ENCODE measurements around the gene SDK2. TPM values are rescaled to one million over a fixed set of nuclear protein-coding genes. Genes with fewer than 3 reads are reported as not detected.

The SDK2 gene
- total and polyA plus RNA-seq, 5 donors from 2014 or later, result 0.02 to 0.59 (median 0.02) TPM; not detected in 2

DNA sequence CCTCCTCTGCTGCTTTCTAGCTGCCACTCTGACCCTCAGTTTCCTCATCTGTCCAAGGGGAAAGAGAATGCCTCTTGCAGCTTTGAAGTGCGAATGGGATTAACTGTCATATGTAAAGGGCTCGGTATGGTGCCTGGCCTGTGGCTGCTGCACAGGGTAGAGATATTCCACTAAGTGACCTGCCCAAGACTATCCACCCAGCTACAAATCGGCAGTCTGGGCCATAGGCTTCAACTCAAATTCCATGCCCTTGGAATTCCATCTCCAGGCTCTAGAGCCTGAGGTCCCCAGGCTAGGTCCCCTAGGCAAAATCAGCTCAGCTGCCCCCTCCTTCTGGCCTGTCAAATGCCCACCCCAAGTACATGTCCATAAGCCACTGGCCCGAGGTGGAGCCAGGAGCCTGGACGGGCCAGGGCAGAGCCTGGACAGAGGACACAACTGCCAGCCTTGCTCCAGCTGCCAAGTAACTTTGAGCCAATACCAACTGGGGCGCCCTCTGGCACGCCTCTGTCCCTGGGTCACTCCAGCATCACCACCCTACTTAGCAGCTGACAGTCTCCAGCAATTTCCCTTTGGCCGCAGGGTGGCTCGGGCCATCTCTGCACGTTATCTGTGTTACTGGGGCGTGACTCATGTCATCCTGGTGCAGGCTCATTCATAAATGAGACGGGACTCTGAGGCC lies 57.2 kb downstream of the SDK2 start:
- H3K27me3 Mint-ChIP-seq, result no peaks in the 10 kb centered on the region
- no peak overlapping the region for H3K4me3 Mint-ChIP-seq
- peak overlapping the region in 2 of 3 donors; percentile 45 to 99 for H3K27ac Mint-ChIP-seq
- H3K4me3 ChIP-seq (ENCODE audit: low read depth, low read length), result no peak overlapping the region
- H3K9me3 Mint-ChIP-seq, result no peaks in the 10 kb centered on the region
- ATAC-seq (ENCODE audit: low read depth in 2 of 2) (no peak), DNase-seq (no peak)
- H3K36me3 ChIP-seq (ENCODE audit: control insufficient read depth, insufficient read depth, low read length), result no peaks in the 10 kb centered on the region
- no peaks in the 10 kb centered on the region for H3K9me3 ChIP-seq (ENCODE audit: control insufficient read depth in 2 of 2, low read length in 2 of 2)
- no peaks in the 10 kb centered on the region for H3K36me3 Mint-ChIP-seq
- H3K4me1 ChIP-seq (ENCODE audit: control insufficient read depth, insufficient read depth, low read length, poor library complexity, severe bottlenecking), result peaks cover 25% of the 10 kb centered on the region
- peaks cover 6 to 58% (median 38%) of the 10 kb centered on the region in 4 donors for H3K4me1 Mint-ChIP-seq
- H3K27ac ChIP-seq (ENCODE audit: insufficient read depth, low read length, poor library complexity, severe bottlenecking), result no peak overlapping the region
- no peaks in the 10 kb centered on the region for H3K27me3 ChIP-seq (ENCODE audit: control insufficient read depth, insufficient read depth, low read length)

DNA sequence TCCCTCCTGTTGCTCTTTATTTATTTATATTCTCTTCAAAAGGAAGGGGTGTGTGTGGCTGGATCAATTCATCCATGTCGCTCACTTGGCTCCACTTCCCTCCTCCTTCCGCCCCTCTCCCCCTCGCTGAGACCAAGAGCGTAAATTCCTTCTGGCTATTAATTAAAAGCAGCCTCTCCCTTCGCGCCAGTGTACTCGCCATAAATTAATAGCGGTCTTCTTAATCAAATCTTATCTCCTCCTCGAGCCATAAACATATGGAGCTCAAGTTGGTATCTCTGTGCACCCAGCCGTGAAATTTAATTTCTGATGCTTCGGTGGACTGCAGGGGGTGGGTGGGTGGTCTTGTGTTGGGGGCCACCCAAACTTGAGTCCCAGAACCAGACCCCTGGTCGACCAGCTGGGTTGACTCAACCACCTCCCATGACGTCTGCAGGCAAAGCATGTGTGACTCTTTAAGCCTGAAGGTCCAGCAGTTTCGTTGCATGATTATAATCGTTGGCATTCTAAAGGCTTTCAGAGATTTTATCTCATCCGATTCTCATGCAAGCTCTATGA lies 57.9 kb downstream of the SDK2 start:
- H3K27ac ChIP-seq (ENCODE audit: insufficient read depth, low read length, poor library complexity, severe bottlenecking), result no peak overlapping the region
- H3K27me3 ChIP-seq (ENCODE audit: control insufficient read depth, insufficient read depth, low read length), result no peaks in the 10 kb centered on the region
- peaks cover 17% of the 10 kb centered on the region for H3K4me1 ChIP-seq (ENCODE audit: control insufficient read depth, insufficient read depth, low read length, poor library complexity, severe bottlenecking)
- ATAC-seq (ENCODE audit: low read depth in 2 of 2), result no peak
- H3K36me3 Mint-ChIP-seq, result no peaks in the 10 kb centered on the region
- peak overlapping the region in 2 of 3 donors; percentile 67 to 77 for H3K27ac Mint-ChIP-seq
- no peaks in the 10 kb centered on the region for H3K27me3 Mint-ChIP-seq
- H3K9me3 Mint-ChIP-seq, result no peaks in the 10 kb centered on the region
- no peak overlapping the region for H3K4me3 Mint-ChIP-seq
- H3K9me3 ChIP-seq (ENCODE audit: control insufficient read depth in 2 of 2, low read length in 2 of 2), result no peaks in the 10 kb centered on the region
- no peaks in the 10 kb centered on the region for H3K36me3 ChIP-seq (ENCODE audit: control insufficient read depth, insufficient read depth, low read length)
- H3K4me3 ChIP-seq (ENCODE audit: low read depth, low read length), result no peak overlapping the region
- DNase-seq, result no peak
- H3K4me1 Mint-ChIP-seq, result peaks cover 4 to 51% (median 31%) of the 10 kb centered on the region in 4 donors

DNA sequence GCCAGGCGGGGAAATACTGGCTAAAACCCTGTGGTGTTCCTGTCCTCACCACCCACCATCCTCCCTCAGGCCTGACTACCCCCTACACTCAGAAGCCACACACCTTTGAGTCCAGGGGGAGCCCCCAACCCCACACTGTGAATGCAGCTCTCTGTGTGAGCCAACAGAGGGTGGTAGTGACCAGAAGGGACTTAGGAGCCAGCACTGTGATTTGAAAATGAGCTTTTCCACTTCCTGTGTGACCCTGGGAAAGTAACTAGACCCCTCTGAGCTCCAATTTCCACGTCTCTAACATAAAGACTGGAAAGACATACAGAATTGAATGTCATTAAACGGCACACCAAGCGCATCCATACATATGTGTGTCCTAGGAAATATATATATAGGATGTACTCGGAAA lies 58.7 kb downstream of the SDK2 start:
- Histone ChIP-seq H3K4me1 (ENCODE audit: control insufficient read depth, insufficient read depth, low read length, poor library complexity, severe bottlenecking) (peaks cover 10% of the 10 kb centered on the region), H3K27ac (ENCODE audit: insufficient read depth, low read length, poor library complexity, severe bottlenecking) (no peak overlapping the region), H3K27me3 (ENCODE audit: control insufficient read depth, insufficient read depth, low read length) (no peaks in the 10 kb centered on the region), H3K9me3 (ENCODE audit: control insufficient read depth in 2 of 2, low read length in 2 of 2) (no peaks in the 10 kb centered on the region), H3K36me3 (ENCODE audit: control insufficient read depth, insufficient read depth, low read length) (no peaks in the 10 kb centered on the region), H3K4me3 (ENCODE audit: low read depth, low read length) (no peak overlapping the region)
- DNase-seq, result peak in 1 of 3 donors; percentile 6
- H3K4me3 Mint-ChIP-seq, result no peak overlapping the region
- peaks cover 0 to 43% (median 27%) of the 10 kb centered on the region in 4 donors for H3K4me1 Mint-ChIP-seq
- H3K27ac Mint-ChIP-seq, result peak overlapping the region in 2 of 3 donors; percentile 67 to 84
- no peaks in the 10 kb centered on the region for H3K27me3 Mint-ChIP-seq
- no peaks in the 10 kb centered on the region for H3K9me3 Mint-ChIP-seq
- ATAC-seq (ENCODE audit: low read depth in 2 of 2), result no peak
- H3K36me3 Mint-ChIP-seq, result no peaks in the 10 kb centered on the region

DNA sequence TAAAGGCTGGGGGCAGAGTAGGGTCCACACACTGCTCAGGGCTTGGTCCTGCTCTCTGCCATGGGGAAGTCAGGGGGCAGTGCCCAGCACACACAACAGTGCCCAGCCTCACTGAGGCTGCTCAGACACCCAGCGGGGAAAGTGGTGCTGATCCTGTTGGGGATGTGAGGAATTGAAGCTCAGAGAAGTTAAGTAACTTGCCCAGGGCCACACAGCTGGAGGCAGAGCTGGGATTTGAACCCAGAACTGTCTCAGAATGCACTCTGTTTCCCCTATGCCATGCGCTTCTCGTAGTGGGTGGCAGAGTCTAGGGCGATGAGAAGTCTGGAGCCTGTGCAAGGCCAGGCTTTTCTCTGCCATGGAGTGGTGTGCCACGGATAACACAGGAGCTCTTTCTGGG lies 59.3 kb downstream of the SDK2 start:
- DNase-seq (no peak), ATAC-seq (ENCODE audit: low read depth in 2 of 2) (no peak)
- H3K9me3 ChIP-seq (ENCODE audit: control insufficient read depth in 2 of 2, low read length in 2 of 2), result no peaks in the 10 kb centered on the region
- Mint-ChIP-seq H3K9me3 (no peaks in the 10 kb centered on the region), H3K36me3 (no peaks in the 10 kb centered on the region), H3K4me1 (peaks cover 0 to 37% (median 24%) of the 10 kb centered on the region in 4 donors), H3K27me3 (no peaks in the 10 kb centered on the region), H3K4me3 (no peak overlapping the region), H3K27ac (peak overlapping the region in 2 of 3 donors; percentile 67 to 84)
- no peak overlapping the region for H3K27ac ChIP-seq (ENCODE audit: insufficient read depth, low read length, poor library complexity, severe bottlenecking)
- H3K4me1 ChIP-seq (ENCODE audit: control insufficient read depth, insufficient read depth, low read length, poor library complexity, severe bottlenecking), result peaks cover 5% of the 10 kb centered on the region
- no peaks in the 10 kb centered on the region for H3K36me3 ChIP-seq (ENCODE audit: control insufficient read depth, insufficient read depth, low read length)
- H3K4me3 ChIP-seq (ENCODE audit: low read depth, low read length), result no peak overlapping the region
- H3K27me3 ChIP-seq (ENCODE audit: control insufficient read depth, insufficient read depth, low read length), result no peaks in the 10 kb centered on the region

DNA sequence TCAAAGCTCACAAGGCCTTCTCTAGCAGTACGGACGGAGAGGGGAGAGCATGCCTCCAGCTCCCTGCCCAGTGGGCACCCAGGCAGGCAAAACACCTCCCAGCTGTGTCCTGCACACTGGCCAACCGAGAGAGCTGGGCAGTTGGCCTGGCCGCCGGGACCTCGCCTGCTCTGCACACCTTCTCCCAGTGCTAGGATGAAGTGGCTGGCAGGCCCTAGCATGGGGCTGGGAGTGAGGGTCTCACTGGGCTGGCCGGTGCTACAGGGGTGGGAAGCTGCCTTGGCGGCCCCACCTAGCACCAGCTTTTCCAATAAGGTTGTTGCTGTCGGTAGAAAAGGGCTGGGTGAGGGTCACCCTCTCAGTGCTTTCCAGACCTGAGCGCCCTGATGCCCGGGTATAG lies 60.2 kb downstream of the SDK2 start:
- H3K9me3 Mint-ChIP-seq, result no peaks in the 10 kb centered on the region
- no peak overlapping the region for H3K27ac Mint-ChIP-seq
- H3K27ac ChIP-seq (ENCODE audit: insufficient read depth, low read length, poor library complexity, severe bottlenecking), result no peak overlapping the region
- H3K4me1 Mint-ChIP-seq, result peaks cover 0 to 28% (median 16%) of the 10 kb centered on the region in 4 donors
- DNase-seq (no peak), ATAC-seq (ENCODE audit: low read depth in 2 of 2) (no peak)
- no peaks in the 10 kb centered on the region for H3K9me3 ChIP-seq (ENCODE audit: control insufficient read depth in 2 of 2, low read length in 2 of 2)
- no peak overlapping the region for H3K4me3 ChIP-seq (ENCODE audit: low read depth, low read length)
- H3K4me1 ChIP-seq (ENCODE audit: control insufficient read depth, insufficient read depth, low read length, poor library complexity, severe bottlenecking), result peaks cover 5% of the 10 kb centered on the region
- H3K36me3 Mint-ChIP-seq, result no peaks in the 10 kb centered on the region
- no peaks in the 10 kb centered on the region for H3K36me3 ChIP-seq (ENCODE audit: control insufficient read depth, insufficient read depth, low read length)
- no peaks in the 10 kb centered on the region for H3K27me3 ChIP-seq (ENCODE audit: control insufficient read depth, insufficient read depth, low read length)
- no peaks in the 10 kb centered on the region for H3K27me3 Mint-ChIP-seq
- no peak overlapping the region for H3K4me3 Mint-ChIP-seq

DNA sequence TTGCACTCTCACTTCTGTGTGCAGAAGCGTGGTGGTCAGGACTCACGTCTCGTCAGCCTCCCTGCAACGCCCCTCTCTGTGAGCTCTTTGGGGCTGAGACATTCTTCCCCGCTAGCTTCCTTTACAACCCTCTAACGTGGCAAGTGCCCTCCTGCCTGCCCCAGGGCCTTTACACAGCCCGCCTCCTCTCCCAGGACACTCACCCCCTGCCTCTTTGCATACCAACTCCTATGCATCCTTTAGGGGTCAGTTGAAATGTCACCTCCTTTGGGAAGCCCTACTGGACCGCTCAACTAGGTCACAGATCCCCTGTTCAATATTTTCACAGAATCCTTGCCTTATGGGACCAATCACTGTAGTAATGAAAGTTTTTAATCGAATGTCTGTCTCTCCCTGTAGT lies 61.4 kb downstream of the SDK2 start:
- H3K27ac Mint-ChIP-seq, result peak overlapping the region in 2 of 3 donors; percentile 67 to 75

DNA sequence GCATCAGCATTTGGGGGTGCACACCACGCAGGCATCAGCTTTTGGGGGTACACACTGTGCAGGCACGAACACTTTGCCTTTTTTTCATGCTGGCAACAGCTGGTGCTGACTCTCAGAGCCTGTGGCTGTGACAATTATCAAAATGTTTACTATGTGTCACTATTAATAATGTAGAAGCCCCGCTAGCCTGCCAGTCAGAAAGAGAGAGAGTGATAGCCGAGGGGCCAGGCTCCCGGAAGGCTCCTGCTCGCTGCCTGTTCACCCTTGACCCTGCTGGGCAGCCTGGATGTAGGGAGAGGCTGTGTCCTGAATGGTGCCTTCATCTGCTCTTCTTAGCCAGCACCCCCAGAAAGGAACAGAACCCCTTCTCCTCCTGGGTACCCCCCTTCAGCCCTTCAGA lies 61.9 kb downstream of the SDK2 start:
- H3K4me1 Mint-ChIP-seq, result peaks cover 0 to 13% (median 6%) of the 10 kb centered on the region in 4 donors
- no peaks in the 10 kb centered on the region for H3K4me1 ChIP-seq (ENCODE audit: control insufficient read depth, insufficient read depth, low read length, poor library complexity, severe bottlenecking)
- H3K9me3 ChIP-seq (ENCODE audit: control insufficient read depth in 2 of 2, low read length in 2 of 2), result no peaks in the 10 kb centered on the region
- peak overlapping the region in 1 of 3 donors; percentile 39 for H3K27ac Mint-ChIP-seq
- H3K36me3 ChIP-seq (ENCODE audit: control insufficient read depth, insufficient read depth, low read length), result no peaks in the 10 kb centered on the region
- H3K4me3 Mint-ChIP-seq, result no peak overlapping the region
- H3K36me3 Mint-ChIP-seq, result no peaks in the 10 kb centered on the region
- H3K27me3 ChIP-seq (ENCODE audit: control insufficient read depth, insufficient read depth, low read length), result no peaks in the 10 kb centered on the region
- no peak for ATAC-seq (ENCODE audit: low read depth in 2 of 2)
- no peak for DNase-seq
- no peak overlapping the region for H3K27ac ChIP-seq (ENCODE audit: insufficient read depth, low read length, poor library complexity, severe bottlenecking)
- H3K4me3 ChIP-seq (ENCODE audit: low read depth, low read length), result no peak overlapping the region
- no peaks in the 10 kb centered on the region for H3K9me3 Mint-ChIP-seq
- H3K27me3 Mint-ChIP-seq, result no peaks in the 10 kb centered on the region

More for the DNA sequence above, 61.4 kb downstream of the SDK2 start:
- H3K36me3 ChIP-seq (ENCODE audit: control insufficient read depth, insufficient read depth, low read length), result no peaks in the 10 kb centered on the region
- Mint-ChIP-seq H3K9me3 (no peaks in the 10 kb centered on the region), H3K4me3 (no peak overlapping the region), H3K27me3 (no peaks in the 10 kb centered on the region), H3K36me3 (no peaks in the 10 kb centered on the region), H3K4me1 (peaks cover 0 to 17% (median 8%) of the 10 kb centered on the region in 4 donors)
- no peaks in the 10 kb centered on the region for H3K9me3 ChIP-seq (ENCODE audit: control insufficient read depth in 2 of 2, low read length in 2 of 2)
- H3K4me3 ChIP-seq (ENCODE audit: low read depth, low read length), result no peak overlapping the region
- DNase-seq (no peak), ATAC-seq (ENCODE audit: low read depth in 2 of 2) (no peak)
- no peaks in the 10 kb centered on the region for H3K27me3 ChIP-seq (ENCODE audit: control insufficient read depth, insufficient read depth, low read length)
- no peak overlapping the region for H3K27ac ChIP-seq (ENCODE audit: insufficient read depth, low read length, poor library complexity, severe bottlenecking)
- H3K4me1 ChIP-seq (ENCODE audit: control insufficient read depth, insufficient read depth, low read length, poor library complexity, severe bottlenecking), result peaks cover 5% of the 10 kb centered on the region

DNA sequence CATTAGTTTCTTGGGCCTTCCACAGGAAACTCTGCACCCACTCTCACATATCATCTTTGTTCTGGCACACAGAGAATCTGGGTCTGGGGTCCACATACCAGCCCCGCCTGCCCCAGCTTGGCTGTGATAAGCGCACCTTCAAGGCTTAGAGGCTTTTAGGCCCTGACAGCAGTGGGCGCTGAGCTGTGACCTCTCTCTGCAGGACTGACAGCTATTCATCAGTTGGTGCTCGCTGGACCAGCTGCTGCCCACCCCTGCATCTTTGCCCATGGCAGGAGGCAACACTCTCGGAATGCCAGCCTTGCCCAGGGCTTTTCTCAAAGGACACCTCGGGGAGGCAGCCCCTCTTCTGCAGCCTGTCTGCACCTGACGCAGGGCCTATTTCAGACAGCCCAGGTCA lies 62.9 kb downstream of the SDK2 start:
- no peak overlapping the region for H3K4me3 Mint-ChIP-seq
- H3K4me1 Mint-ChIP-seq, result peaks cover 0 to 11% (median 6%) of the 10 kb centered on the region in 4 donors
- Histone ChIP-seq H3K4me3 (ENCODE audit: low read depth, low read length) (no peak overlapping the region), H3K9me3 (ENCODE audit: control insufficient read depth in 2 of 2, low read length in 2 of 2) (no peaks in the 10 kb centered on the region), H3K27ac (ENCODE audit: insufficient read depth, low read length, poor library complexity, severe bottlenecking) (no peak overlapping the region), H3K27me3 (ENCODE audit: control insufficient read depth, insufficient read depth, low read length) (no peaks in the 10 kb centered on the region), H3K4me1 (ENCODE audit: control insufficient read depth, insufficient read depth, low read length, poor library complexity, severe bottlenecking) (no peaks in the 10 kb centered on the region), H3K36me3 (ENCODE audit: control insufficient read depth, insufficient read depth, low read length) (no peaks in the 10 kb centered on the region)
- ATAC-seq (ENCODE audit: low read depth in 2 of 2) (no peak), DNase-seq (no peak)
- peak overlapping the region in 1 of 3 donors; percentile 13 for H3K27ac Mint-ChIP-seq
- H3K9me3 Mint-ChIP-seq, result no peaks in the 10 kb centered on the region
- no peaks in the 10 kb centered on the region for H3K36me3 Mint-ChIP-seq
- H3K27me3 Mint-ChIP-seq, result no peaks in the 10 kb centered on the region
